Ishikawa (cell line): Measurements from ENCODE around the gene ADAP1.

Experiments
- CEBPB ChIP-seq: IDR thresholded peaks from 2 replicates; pipeline ENCODE4 v1.6.1; 2012
- CREB1 ChIP-seq: IDR thresholded peaks from 2 replicates; pipeline ENCODE4 v1.6.1; 2012; ENCODE audit warnings: low read depth
- EGR1 ChIP-seq: IDR thresholded peaks from 2 replicates; pipeline ENCODE4 v1.6.1; 2012
- EP300 ChIP-seq: IDR thresholded peaks from 2 replicates; pipeline ENCODE4 v1.6.1; 2012; ENCODE audit warnings: borderline replicate concordance
- FOXM1 ChIP-seq: IDR thresholded peaks from 2 replicates; pipeline ENCODE4 v1.6.1; 2012; ENCODE audit warnings: low read depth, borderline replicate concordance
- MAX ChIP-seq: IDR thresholded peaks from 2 replicates; pipeline ENCODE4 v1.6.1; 2012
- NFIC ChIP-seq: IDR thresholded peaks from 2 replicates; pipeline ENCODE4 v1.6.1; 2012
- RAD21 ChIP-seq: IDR thresholded peaks from 2 replicates; pipeline ENCODE4 v1.6.1; 2012; ENCODE audit warnings: low read depth
- REST ChIP-seq: IDR thresholded peaks from 2 replicates; pipeline ENCODE4 v1.6.1; 2012; ENCODE audit warnings: low read depth, mild to moderate bottlenecking
- TAF1 ChIP-seq: IDR thresholded peaks from 2 replicates; pipeline ENCODE4 v1.6.1; 2012; ENCODE audit warnings: low read depth, mild to moderate bottlenecking
- TCF12 ChIP-seq: IDR thresholded peaks from 2 replicates; pipeline ENCODE4 v1.6.1; 2012; ENCODE audit warnings: low read depth
- TEAD4 ChIP-seq: IDR thresholded peaks from 2 replicates; pipeline ENCODE4 v1.6.1; 2012
- USF1 ChIP-seq: IDR thresholded peaks from 2 replicates; pipeline ENCODE4 v1.6.1; 2012
- YY1 ChIP-seq: IDR thresholded peaks from 2 replicates; pipeline ENCODE4 v1.6.1; 2012; ENCODE audit warnings: low read depth
- ZBTB7A ChIP-seq: IDR thresholded peaks from 2 replicates; pipeline ENCODE4 v1.6.1; 2012; ENCODE audit warnings: low read depth

Gene ADAP1

GRCh38 chr7:946256-946996, 8.1 kb downstream of the ADAP1 start:
- TF ChIP-seq FOXM1 (no peak), ZBTB7A (no peak), TEAD4 (no peak), NFIC (no peak), EGR1 (no peak), YY1 (no peak), EP300 (no peak), USF1 (no peak), CEBPB (no peak), MAX (no peak), RAD21 (no peak), REST (no peak)

- no peak for TF ChIP-seq TAF1
- no peak for TF ChIP-seq REST
- TF ChIP-seq EGR1: 0 out of 2 replicates have a peak, but pooled peaks have one; percentile 57
- no peak for TF ChIP-seq CREB1
- peak; percentile 90 for TF ChIP-seq TCF12
- TF ChIP-seq EP300: peak; percentile 83
- TF ChIP-seq ZBTB7A: peak; percentile 82
- TF ChIP-seq TEAD4: peak; percentile 88
- peak; percentile 52 for TF ChIP-seq NFIC
- TF ChIP-seq FOXM1: peak; percentile 43; the same call in 1 of the 2 replicates
- TF ChIP-seq USF1: peak; percentile 50
- peak; percentile 72 for TF ChIP-seq YY1
- TF ChIP-seq MAX: peak; percentile 63
Observed at GRCh38 chr7:945556-946255, 8.8 kb downstream of the ADAP1 start.

GRCh38 chr7:945147-945555, 9.3 kb downstream of the ADAP1 start:
- TF ChIP-seq TCF12: no peak
- TF ChIP-seq RAD21: no peak
- TF ChIP-seq TEAD4: peak; percentile 69
- TF ChIP-seq EGR1: peak; percentile 85
- TF ChIP-seq NFIC: peak; percentile 61; the same call in 1 of the 2 replicates
- TF ChIP-seq YY1: no peak
- no peak for TF ChIP-seq CREB1
- TF ChIP-seq REST: no peak
- TF ChIP-seq ZBTB7A: peak; percentile 97
- no peak for TF ChIP-seq TAF1
- no peak for TF ChIP-seq CEBPB
- peak; percentile 82 for TF ChIP-seq EP300
- 0 out of 2 replicates have a peak, but pooled peaks have one; percentile 20 for TF ChIP-seq USF1
- TF ChIP-seq MAX: no peak; the same call in none of the 2 replicates
- peak; percentile 73 for TF ChIP-seq FOXM1
